ENCODE measurements around the gene DPF3.

DNA sequence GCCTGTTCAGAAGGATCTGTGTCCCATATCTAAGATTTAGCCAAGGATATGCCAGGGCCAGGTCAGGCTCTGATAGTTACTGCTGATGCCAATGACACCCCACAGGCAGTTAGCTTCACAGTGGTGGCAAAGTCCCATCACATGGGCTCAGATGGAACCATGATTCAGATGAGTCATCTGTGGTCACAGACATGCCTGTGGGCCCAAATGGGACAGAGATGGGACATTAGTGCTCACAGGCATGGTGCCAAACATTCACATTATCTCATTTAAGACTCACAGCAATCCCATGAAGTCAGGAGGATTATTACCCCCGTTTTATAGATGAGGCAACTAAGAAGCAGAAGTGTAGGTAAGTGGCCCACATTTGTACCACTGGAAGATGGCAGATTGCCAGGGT lies 207.8 kb downstream of the DPF3 start:
- TF ChIP-seq, protein P1, sequence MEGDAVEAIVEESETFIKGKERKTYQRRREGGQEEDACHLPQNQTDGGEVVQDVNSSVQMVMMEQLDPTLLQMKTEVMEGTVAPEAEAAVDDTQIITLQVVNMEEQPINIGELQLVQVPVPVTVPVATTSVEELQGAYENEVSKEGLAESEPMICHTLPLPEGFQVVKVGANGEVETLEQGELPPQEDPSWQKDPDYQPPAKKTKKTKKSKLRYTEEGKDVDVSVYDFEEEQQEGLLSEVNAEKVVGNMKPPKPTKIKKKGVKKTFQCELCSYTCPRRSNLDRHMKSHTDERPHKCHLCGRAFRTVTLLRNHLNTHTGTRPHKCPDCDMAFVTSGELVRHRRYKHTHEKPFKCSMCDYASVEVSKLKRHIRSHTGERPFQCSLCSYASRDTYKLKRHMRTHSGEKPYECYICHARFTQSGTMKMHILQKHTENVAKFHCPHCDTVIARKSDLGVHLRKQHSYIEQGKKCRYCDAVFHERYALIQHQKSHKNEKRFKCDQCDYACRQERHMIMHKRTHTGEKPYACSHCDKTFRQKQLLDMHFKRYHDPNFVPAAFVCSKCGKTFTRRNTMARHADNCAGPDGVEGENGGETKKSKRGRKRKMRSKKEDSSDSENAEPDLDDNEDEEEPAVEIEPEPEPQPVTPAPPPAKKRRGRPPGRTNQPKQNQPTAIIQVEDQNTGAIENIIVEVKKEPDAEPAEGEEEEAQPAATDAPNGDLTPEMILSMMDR (conservative IDR thresholded peaks at IDR 0.05 in 1 of 2, IDR thresholded peaks at IDR 0.05 in 1 of 2; ENCODE audit: low read depth in 1 of 2, low read length in 2 of 2): no peak
- no peak for TF ChIP-seq EZH2 (IDR thresholded peaks at IDR 0.05; ENCODE audit: low read length, missing control alignments)

Data from fibroblast of lung (primary cell).